ENCODE measurements around the gene P2RX2.
A peak's percentile ranks its signal among the peaks of the same experiment; 100 is the strongest.

P2RX2 gene

DNA sequence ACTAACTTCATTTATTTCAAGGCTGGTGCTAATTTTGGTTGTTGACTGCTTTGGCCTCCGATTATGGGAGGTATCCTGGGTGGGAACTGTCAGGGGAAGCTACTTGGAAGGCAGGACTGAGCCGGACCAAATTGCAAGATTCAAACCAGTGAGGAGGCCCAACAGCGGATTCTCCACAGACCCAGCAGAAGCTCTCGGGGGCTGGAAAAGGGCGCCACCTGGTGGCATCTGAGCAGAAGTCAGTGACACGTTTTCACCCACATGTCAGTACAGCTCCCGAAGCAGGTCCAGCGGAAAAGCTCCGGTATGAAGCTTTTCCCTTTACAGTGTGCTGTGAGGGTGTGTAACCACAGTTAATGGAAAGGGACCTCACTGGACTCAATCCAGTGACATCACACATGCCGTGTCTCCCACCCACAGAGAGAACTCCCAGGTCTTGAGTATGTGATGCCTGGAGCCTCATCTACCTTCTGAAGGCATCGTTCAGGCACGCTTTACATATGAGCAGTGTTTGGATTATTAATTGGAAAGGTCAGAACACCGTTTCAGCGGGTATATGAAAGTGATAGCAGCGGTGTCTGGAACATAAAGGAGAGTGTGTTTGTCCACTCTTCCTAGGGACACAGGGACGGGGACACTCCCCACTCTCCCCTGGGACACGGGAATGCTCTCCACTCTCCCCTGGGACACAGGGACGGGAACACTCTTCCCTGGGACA is 3.6 kb upstream of the P2RX2 start:
- TF ChIP-seq, protein P1, sequence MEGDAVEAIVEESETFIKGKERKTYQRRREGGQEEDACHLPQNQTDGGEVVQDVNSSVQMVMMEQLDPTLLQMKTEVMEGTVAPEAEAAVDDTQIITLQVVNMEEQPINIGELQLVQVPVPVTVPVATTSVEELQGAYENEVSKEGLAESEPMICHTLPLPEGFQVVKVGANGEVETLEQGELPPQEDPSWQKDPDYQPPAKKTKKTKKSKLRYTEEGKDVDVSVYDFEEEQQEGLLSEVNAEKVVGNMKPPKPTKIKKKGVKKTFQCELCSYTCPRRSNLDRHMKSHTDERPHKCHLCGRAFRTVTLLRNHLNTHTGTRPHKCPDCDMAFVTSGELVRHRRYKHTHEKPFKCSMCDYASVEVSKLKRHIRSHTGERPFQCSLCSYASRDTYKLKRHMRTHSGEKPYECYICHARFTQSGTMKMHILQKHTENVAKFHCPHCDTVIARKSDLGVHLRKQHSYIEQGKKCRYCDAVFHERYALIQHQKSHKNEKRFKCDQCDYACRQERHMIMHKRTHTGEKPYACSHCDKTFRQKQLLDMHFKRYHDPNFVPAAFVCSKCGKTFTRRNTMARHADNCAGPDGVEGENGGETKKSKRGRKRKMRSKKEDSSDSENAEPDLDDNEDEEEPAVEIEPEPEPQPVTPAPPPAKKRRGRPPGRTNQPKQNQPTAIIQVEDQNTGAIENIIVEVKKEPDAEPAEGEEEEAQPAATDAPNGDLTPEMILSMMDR (IDR thresholded peaks at IDR 0.05; ENCODE audit: borderline replicate concordance, insufficient read depth, low read depth, low read length): peak; percentile 85
- H3K4me3 ChIP-seq (ENCODE audit: low read depth, low read length): no peak overlapping the region

GRCh38 chr12:132615579-132616038 is 3.0 kb upstream of the P2RX2 start:
- no peak overlapping the region for H3K4me3 ChIP-seq (ENCODE audit: low read depth, low read length)
- TF ChIP-seq, protein P1 (IDR thresholded peaks at IDR 0.05; ENCODE audit: borderline replicate concordance, insufficient read depth, low read depth, low read length): no peak

DNA sequence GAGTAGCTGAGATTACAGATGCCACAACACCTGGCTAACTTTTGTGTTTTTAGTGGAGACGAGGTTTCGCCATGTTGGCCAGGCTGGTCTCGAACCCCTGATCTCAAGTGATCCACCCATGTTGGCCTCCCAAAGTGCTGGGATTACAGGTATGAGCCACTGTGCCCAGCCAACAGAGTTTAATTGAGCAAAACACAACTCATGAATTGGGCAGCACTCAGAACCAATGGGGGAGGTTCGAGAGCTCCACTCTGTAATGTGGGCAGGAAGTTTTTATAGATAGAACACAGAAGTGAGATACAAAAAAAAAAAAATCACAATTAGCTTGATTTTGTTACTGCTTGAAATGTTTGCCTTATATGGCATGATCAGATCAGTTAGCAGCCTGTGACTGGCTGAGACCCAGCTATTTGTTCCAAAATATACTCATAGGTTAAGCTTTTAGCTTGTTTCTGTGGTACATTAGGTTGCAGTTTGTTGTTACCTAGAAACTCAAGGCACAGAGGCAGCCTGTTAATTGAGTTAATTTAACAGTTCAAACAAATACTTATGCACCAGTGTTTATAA is 1.4 kb upstream of the P2RX2 start:
- TF ChIP-seq, protein P1 (IDR thresholded peaks at IDR 0.05; ENCODE audit: borderline replicate concordance, insufficient read depth, low read depth, low read length): no peak

GRCh38 chr12:132617822-132618682 is 524 bp upstream of the P2RX2 start:
- TF ChIP-seq, protein P1 (IDR thresholded peaks at IDR 0.05; ENCODE audit: borderline replicate concordance, insufficient read depth, low read depth, low read length): no peak
- H3K4me3 ChIP-seq (ENCODE audit: low read depth, low read length): no peak overlapping the region

More for the DNA sequence above, 1.4 kb upstream of the P2RX2 start:
- no peak overlapping the region for H3K4me3 ChIP-seq (ENCODE audit: low read depth, low read length)

- H3K4me3 ChIP-seq (ENCODE audit: low read depth, low read length): no peak overlapping the region
- TF ChIP-seq, protein P1 (IDR thresholded peaks at IDR 0.05; ENCODE audit: borderline replicate concordance, insufficient read depth, low read depth, low read length): no peak
Observed at GRCh38 chr12:132619071-132619385, 452 bp downstream of the P2RX2 start.

DNA sequence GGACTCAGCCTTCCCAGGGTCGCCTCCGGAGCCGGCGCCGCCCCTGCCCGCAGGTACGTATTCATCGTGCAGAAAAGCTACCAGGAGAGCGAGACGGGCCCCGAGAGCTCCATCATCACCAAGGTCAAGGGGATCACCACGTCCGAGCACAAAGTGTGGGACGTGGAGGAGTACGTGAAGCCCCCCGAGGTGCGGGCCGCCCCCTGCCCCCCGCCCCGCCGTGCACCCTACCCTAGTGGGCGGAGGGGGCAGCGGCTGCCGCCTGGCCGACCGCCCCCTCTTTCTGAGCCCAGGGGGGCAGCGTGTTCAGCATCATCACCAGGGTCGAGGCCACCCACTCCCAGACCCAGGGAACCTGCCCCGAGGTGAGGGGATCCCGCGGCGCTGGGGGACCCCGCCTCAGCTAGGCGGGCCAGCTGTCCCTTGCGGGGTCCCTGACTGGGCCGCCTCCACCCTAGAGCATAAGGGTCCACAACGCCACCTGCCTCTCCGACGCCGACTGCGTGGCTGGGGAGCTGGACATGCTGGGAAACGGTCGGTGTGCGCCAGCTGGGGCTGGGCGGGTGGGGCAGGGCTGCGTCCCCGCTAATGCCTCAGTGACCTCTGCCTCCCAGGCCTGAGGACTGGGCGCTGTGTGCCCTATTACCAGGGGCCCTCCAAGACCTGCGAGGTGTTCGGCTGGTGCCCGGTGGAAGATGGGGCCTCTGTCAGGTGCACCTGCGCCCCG is 973 bp downstream of the P2RX2 start:
- H3K4me3 ChIP-seq (ENCODE audit: low read depth, low read length): no peak overlapping the region
- TF ChIP-seq, protein P1 (IDR thresholded peaks at IDR 0.05; ENCODE audit: borderline replicate concordance, insufficient read depth, low read depth, low read length): no peak

Measured in GM12875 (cell line).